HuH-7.5 (cell line): ENCODE results near the gene CHMP1A.
A peak's percentile ranks its signal among the peaks of the same experiment; 100 is the strongest.

Experiments used
- DNase-seq: peaks from one replicate; pipeline ENCODE4 v3.0.0; 2011; ENCODE audit warnings: low spot score

Gene CHMP1A

GRCh38 chr16:89623511-89624261, 33.8 kb downstream of the CHMP1A start:
- no peak for DNase-seq

- DNase-seq, result no peak
These were observed 35.7 kb downstream of the CHMP1A start for GRCh38 chr16:89621698-89622409.

- DNase-seq, result no peak
These were observed 36.3 kb downstream of the CHMP1A start for GRCh38 chr16:89621136-89621697.

- DNase-seq, result no peak
These were observed 37.1 kb downstream of the CHMP1A start for GRCh38 chr16:89620406-89620841.

GRCh38 chr16:89619840-89620239, 37.7 kb downstream of the CHMP1A start:
- no peak for DNase-seq

GRCh38 chr16:89618109-89618998, 39.2 kb downstream of the CHMP1A start:
- no peak for DNase-seq

GRCh38 chr16:89617036-89617435, 40.5 kb downstream of the CHMP1A start:
- DNase-seq, result no peak

- no peak for DNase-seq
These were observed 40.9 kb downstream of the CHMP1A start for GRCh38 chr16:89616623-89617022.

GRCh38 chr16:89615596-89616090, 41.9 kb downstream of the CHMP1A start:
- DNase-seq, result peak; percentile 77

GRCh38 chr16:89615176-89615575, 42.3 kb downstream of the CHMP1A start:
- no peak for DNase-seq

GRCh38 chr16:89613954-89614459, 43.5 kb downstream of the CHMP1A start:
- no peak for DNase-seq

- no peak for DNase-seq
These were observed 44.1 kb downstream of the CHMP1A start, which contains the start of gene DPEP1 for GRCh38 chr16:89613231-89613953. Gene DPEP1, plus strand, starts transcription at chr16:89613642. Its CDS starts 16,769 bp downstream, at chr16:89630411.

- DNase-seq, result no peak
These were observed 44.9 kb downstream of the CHMP1A start for GRCh38 chr16:89612415-89613166.

GRCh38 chr16:89610108-89610453, 47.4 kb downstream of the CHMP1A start:
- DNase-seq, result no peak

- DNase-seq, result peak; percentile 42
These were observed 49.4 kb downstream of the CHMP1A start for GRCh38 chr16:89607937-89608740.

- no peak for DNase-seq
These were observed 50.1 kb downstream of the CHMP1A start for GRCh38 chr16:89607453-89607852.

- DNase-seq, result no peak
These were observed 51.5 kb downstream of the CHMP1A start for GRCh38 chr16:89606006-89606405.

GRCh38 chr16:89605186-89605970, 52.1 kb downstream of the CHMP1A start:
- DNase-seq, result no peak

GRCh38 chr16:89604764-89605163, 52.7 kb downstream of the CHMP1A start:
- DNase-seq, result no peak
